ENCODE measurements around the gene C2CD2. TPM values are rescaled to one million over a fixed set of nuclear protein-coding genes. Genes with fewer than 3 reads are reported as not detected.

Gene C2CD2
- total RNA-seq, 3 donors from 2014 or later, result 9.4 to 29.1 (median 17.8) TPM

DNA sequence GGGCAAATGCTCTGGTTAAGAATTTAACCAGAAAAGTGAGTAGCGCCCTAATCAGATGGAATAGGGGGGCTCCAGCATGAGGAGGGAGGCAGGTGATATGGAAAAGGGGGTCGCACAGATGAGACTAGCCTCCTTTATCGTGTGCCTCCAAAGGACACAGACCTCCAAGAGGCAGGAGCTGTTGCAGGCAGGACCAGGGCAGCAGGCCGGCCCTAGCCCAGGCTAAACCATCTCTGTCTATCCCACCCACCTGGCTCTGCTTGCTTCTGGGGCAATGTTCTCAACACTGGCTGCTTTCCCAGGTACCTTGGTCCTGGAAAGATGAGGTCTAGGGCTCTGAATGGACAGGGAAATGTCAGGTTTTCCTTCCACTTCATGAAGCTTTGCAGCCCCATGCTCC is 36.3 kb downstream of the C2CD2 start:
- DNase-seq (no peak), ATAC-seq (no peak)
- Histone ChIP-seq H3K4me3 (no peak overlapping the region), H3K9me3 (no peaks in the 10 kb centered on the region), H3K4me1 (ENCODE audit: low read depth) (no peaks in the 10 kb centered on the region), H3K36me3 (ENCODE audit: low read depth) (no peaks in the 10 kb centered on the region)
- no peak for TF ChIP-seq CTCF (IDR thresholded peaks at IDR 0.05)
- intact Hi-C loops (cut with DNase I, micrococcal nuclease), result no loop called here

DNA sequence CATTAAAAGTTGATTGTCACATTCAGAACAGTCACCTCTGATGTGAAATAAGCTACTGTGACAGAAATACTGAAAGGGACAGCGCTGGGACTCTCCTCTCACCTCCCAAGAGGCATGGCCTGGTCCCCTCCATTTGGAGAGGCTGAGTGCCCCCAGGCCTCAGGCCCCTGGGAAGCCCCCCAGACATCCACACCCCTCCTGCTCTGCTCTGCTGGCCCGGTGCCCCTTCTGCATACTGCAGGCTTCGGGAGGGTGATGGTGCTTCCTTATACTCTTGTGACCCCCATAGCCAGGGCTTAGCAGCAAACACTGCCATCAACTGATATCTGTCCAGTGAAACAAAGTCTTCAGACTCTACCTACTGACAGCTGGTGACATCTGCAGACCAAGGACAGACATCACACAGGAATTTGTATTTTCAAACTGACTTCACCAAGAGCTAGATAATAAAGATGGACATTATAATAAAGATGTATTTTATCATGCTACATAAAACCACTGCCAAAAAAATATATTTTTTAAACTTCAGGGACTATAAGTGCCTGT is 36.9 kb downstream of the C2CD2 start:
- DNase-seq (no peak), ATAC-seq (no peak)
- Histone ChIP-seq H3K36me3 (ENCODE audit: low read depth) (no peaks in the 10 kb centered on the region), H3K9me3 (no peaks in the 10 kb centered on the region), H3K4me1 (ENCODE audit: low read depth) (no peaks in the 10 kb centered on the region), H3K4me3 (no peak overlapping the region)
- intact Hi-C loops (cut with DNase I, micrococcal nuclease), result no loop called here
- TF ChIP-seq CTCF (IDR thresholded peaks at IDR 0.05), result no peak

DNA sequence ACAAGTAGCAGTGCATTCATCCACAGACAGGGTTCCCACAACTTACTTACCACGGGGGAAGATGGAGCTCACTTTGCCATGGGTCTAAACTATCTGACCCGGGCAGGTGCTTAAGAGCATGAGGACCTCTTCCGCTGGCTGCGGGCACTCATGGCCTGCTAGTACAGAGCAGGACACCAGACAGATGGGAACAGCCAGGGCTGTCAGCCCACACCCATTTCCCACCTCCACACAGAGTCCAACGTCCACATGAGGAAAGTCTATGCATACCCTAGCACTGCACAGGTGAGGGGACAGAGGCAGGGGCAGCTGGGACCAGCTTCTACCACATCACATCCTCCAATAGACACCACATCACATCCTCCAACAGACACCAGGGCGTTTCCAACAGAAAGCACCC is 38.9 kb downstream of the C2CD2 start:
- no peak overlapping the region for H3K4me3 ChIP-seq
- ATAC-seq (no peak), DNase-seq (no peak)
- no peak for TF ChIP-seq CTCF (IDR thresholded peaks at IDR 0.05)
- no peaks in the 10 kb centered on the region for H3K4me1 ChIP-seq (ENCODE audit: low read depth)
- intact Hi-C loops (cut with DNase I, micrococcal nuclease), result no loop called here
- H3K9me3 ChIP-seq, result no peaks in the 10 kb centered on the region
- no peaks in the 10 kb centered on the region for H3K36me3 ChIP-seq (ENCODE audit: low read depth)

GRCh38 chr21:41914358-41914757 is 39.5 kb downstream of the C2CD2 start:
- no peaks in the 10 kb centered on the region for H3K9me3 ChIP-seq
- intact Hi-C loops (cut with DNase I, micrococcal nuclease), result no loop called here
- no peak overlapping the region for H3K4me3 ChIP-seq
- ATAC-seq, result no peak
- no peaks in the 10 kb centered on the region for H3K4me1 ChIP-seq (ENCODE audit: low read depth)
- H3K36me3 ChIP-seq (ENCODE audit: low read depth), result no peaks in the 10 kb centered on the region
- no peak for DNase-seq
- TF ChIP-seq CTCF (IDR thresholded peaks at IDR 0.05), result no peak

DNA sequence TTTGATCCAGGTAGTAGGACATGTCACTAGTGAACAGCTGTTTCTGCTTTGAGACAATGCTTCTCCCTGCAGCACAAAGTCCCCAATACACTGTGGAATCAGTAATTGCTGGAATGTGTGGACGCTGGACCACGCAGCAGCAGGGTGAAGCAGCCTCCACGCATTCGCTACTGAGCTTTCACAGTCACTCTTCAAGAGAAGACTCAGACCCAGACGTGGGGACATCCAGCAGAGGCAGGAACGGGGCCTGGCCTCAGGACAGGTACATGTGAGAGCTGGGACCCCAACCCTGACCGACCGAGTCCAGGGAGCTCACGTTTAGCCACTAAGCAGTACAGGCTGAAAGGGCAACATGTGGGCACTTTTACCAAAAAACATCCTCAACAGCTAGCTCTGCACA is 40.6 kb downstream of the C2CD2 start:
- Histone ChIP-seq H3K36me3 (ENCODE audit: low read depth) (no peaks in the 10 kb centered on the region), H3K9me3 (no peaks in the 10 kb centered on the region), H3K4me1 (ENCODE audit: low read depth) (no peaks in the 10 kb centered on the region), H3K4me3 (no peak overlapping the region)
- intact Hi-C loops (cut with DNase I, micrococcal nuclease), result no loop called here
- no peak for DNase-seq
- TF ChIP-seq CTCF (IDR thresholded peaks at IDR 0.05), result no peak
- ATAC-seq, result no peak

DNA sequence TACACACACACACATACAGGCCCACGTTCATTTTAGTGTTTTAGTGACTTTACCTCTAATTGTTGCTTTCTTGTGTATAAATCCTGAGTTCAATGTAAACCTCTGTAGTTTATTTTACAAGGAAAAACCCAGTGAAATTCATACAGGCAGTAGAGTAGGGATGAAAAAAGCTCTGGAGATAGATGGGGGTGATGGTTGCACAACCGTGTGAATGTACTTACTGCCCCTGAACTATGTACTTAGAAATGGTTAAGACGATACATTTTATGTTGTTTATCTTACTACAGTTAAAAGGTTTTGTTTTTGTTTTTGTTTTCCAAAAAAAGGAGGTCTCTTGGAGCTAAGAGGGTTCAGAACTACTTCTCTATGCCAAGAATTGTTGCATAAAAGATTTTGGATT is 45.0 kb downstream of the C2CD2 start:
- intact Hi-C loops (cut with DNase I, micrococcal nuclease), result no loop called here
- DNase-seq, result no peak
- H3K4me1 ChIP-seq (ENCODE audit: low read depth), result no peaks in the 10 kb centered on the region
- no peak overlapping the region for H3K4me3 ChIP-seq
- H3K9me3 ChIP-seq, result no peaks in the 10 kb centered on the region
- TF ChIP-seq CTCF (IDR thresholded peaks at IDR 0.05), result no peak
- no peak for ATAC-seq
- H3K36me3 ChIP-seq (ENCODE audit: low read depth), result no peaks in the 10 kb centered on the region

Data from mucosa of descending colon (tissue), 3 donors.